Peyer's patch (tissue), 4 donors: Measurements from ENCODE around the gene PAX8. TPM values are rescaled to one million over a fixed set of nuclear protein-coding genes. Genes with fewer than 3 reads are reported as not detected.

Source experiments
- DNase-seq, 3 donors: peaks; one replicate each; pipeline ENCODE4 v3.0.0-alpha.2; 2017 to 2019
- H3K27ac ChIP-seq, 4 donors: fragments of 200-600 bp; sonication (generic); one replicate each; pipeline ENCODE4 v1.5.1; 2016 to 2019
- H3K27me3 ChIP-seq, 2 donors: fragments of 200-600 bp; sonication (generic); one replicate each; pipeline ENCODE4 v1.5.1; 2019
- H3K36me3 ChIP-seq, 3 donors: fragments of 200-600 bp; sonication (generic); one replicate each; pipeline ENCODE4 v1.5.1; 2016 to 2019
- H3K4me1 ChIP-seq, 4 donors: fragments of 200-600 bp; sonication (generic); one replicate each; pipeline ENCODE4 v1.5.1; 2016 to 2019
- H3K4me3 ChIP-seq, 4 donors: fragments of 200-600 bp; sonication (generic); 1 replicate in 3 of 4; 2 replicates in 1 of 4; pipeline ENCODE4 v1.5.1; 2016 to 2019; ENCODE audit warnings: mild to moderate bottlenecking in 1 of 4
- H3K9me3 ChIP-seq, 4 donors: fragments of 200-600 bp; sonication (generic); one replicate each; pipeline ENCODE4 v1.5.1; 2016 to 2019; ENCODE audit warnings: mild to moderate bottlenecking in 1 of 4
- CTCF ChIP-seq, 6 experiments: fragments of 450-650 bp in 4 of 6; fragments of 200-600 bp in 2 of 6; sonication (generic) in 1 of 6; IDR thresholded peaks; one replicate each; pipeline ENCODE4 v1.5.1; 2017 to 2019; ENCODE audit warnings: antibody characterized with exemption in 6 of 6, mild to moderate bottlenecking in 3 of 6, moderate library complexity in 1 of 6
- POLR2A ChIP-seq, 2 donors: fragments of 450-650 bp; IDR thresholded peaks; one replicate each; pipeline ENCODE4 v1.5.1; 2017; ENCODE audit warnings: antibody characterized with exemption in 2 of 2, mild to moderate bottlenecking in 2 of 2, moderate library complexity in 2 of 2
- total RNA-seq, 4 donors: library from RNA; depleted of rRNA; stranded (reverse); fragments of >200 nt; gene quantifications; one replicate each; pipeline ENCODE4 v1.1.0, GENCODE V29; 2016

The PAX8 gene
- total RNA-seq, 4 donors from 2014 or later, result 3.3 to 22.1 (median 14.2) TPM

GRCh38 chr2:113246606-113247005 is 32.1 kb downstream of the PAX8 start:
- Histone ChIP-seq H3K27me3 (no peaks in the 10 kb centered on the region), H3K9me3 (no peaks in the 10 kb centered on the region), H3K27ac (no peak overlapping the region), H3K4me1 (peaks cover 0 to 15% (median 0%) of the 10 kb centered on the region in 4 donors), H3K4me3 (no peak overlapping the region), H3K36me3 (no peaks in the 10 kb centered on the region)
- no peak for TF ChIP-seq POLR2A (IDR thresholded peaks at IDR 0.05)
- no peak for TF ChIP-seq CTCF (IDR thresholded peaks at IDR 0.05)
- DNase-seq, result no peak

GRCh38 chr2:113245276-113245711 is 33.4 kb downstream of the PAX8 start:
- no peak overlapping the region for H3K4me3 ChIP-seq
- peak in 1 of 3 donors; percentile 61 for DNase-seq
- TF ChIP-seq POLR2A (IDR thresholded peaks at IDR 0.05) (no peak), CTCF (IDR thresholded peaks at IDR 0.05) (no peak)
- peaks cover 0 to 21% (median 5%) of the 10 kb centered on the region in 4 donors for H3K4me1 ChIP-seq
- H3K27me3 ChIP-seq, result no peaks in the 10 kb centered on the region
- no peaks in the 10 kb centered on the region for H3K9me3 ChIP-seq
- peak overlapping the region in 2 of 4 donors; percentile 9 to 44 for H3K27ac ChIP-seq
- no peaks in the 10 kb centered on the region for H3K36me3 ChIP-seq

GRCh38 chr2:113242327-113242726 is 36.4 kb downstream of the PAX8 start:
- H3K4me1 ChIP-seq, result peaks cover 0 to 24% (median 11%) of the 10 kb centered on the region in 4 donors
- no peaks in the 10 kb centered on the region for H3K36me3 ChIP-seq
- H3K27me3 ChIP-seq, result no peaks in the 10 kb centered on the region
- H3K27ac ChIP-seq, result peak overlapping the region in 2 of 4 donors; percentile 49 to 84
- DNase-seq, result no peak
- H3K9me3 ChIP-seq, result no peaks in the 10 kb centered on the region
- no peak overlapping the region for H3K4me3 ChIP-seq
- no peak for TF ChIP-seq POLR2A (IDR thresholded peaks at IDR 0.05)
- no peak for TF ChIP-seq CTCF (IDR thresholded peaks at IDR 0.05)

- TF ChIP-seq POLR2A (IDR thresholded peaks at IDR 0.05) (peak in 1 of 2 donors; percentile 70), CTCF (IDR thresholded peaks at IDR 0.05) (peak in 1 of 6 experiments; percentile 1)
- Histone ChIP-seq H3K36me3 (no peaks in the 10 kb centered on the region), H3K27ac (peak overlapping the region in 3 of 4 donors; percentile 53 to 84 (median 78)), H3K27me3 (no peaks in the 10 kb centered on the region), H3K4me3 (no peak overlapping the region), H3K9me3 (no peaks in the 10 kb centered on the region), H3K4me1 (peaks cover 0 to 24% (median 11%) of the 10 kb centered on the region in 4 donors)
- peak; percentile 20 to 86 (median 79) for DNase-seq
These were observed 37.5 kb downstream of the PAX8 start for GRCh38 chr2:113240915-113241911.

- DNase-seq, result peak; percentile 32 to 82 (median 81)
- Histone ChIP-seq H3K9me3 (no peaks in the 10 kb centered on the region), H3K4me1 (peaks cover 0 to 24% (median 11%) of the 10 kb centered on the region in 4 donors), H3K4me3 (no peak overlapping the region), H3K27me3 (no peaks in the 10 kb centered on the region), H3K27ac (peak overlapping the region in 3 of 4 donors; percentile 53 to 84 (median 78)), H3K36me3 (no peaks in the 10 kb centered on the region)
- peak in 1 of 2 donors; percentile 40 for TF ChIP-seq POLR2A (IDR thresholded peaks at IDR 0.05)
- TF ChIP-seq CTCF (IDR thresholded peaks at IDR 0.05), result peak in 1 of 6 experiments; percentile 7
These were observed 38.4 kb downstream of the PAX8 start for GRCh38 chr2:113240150-113240914.
